GM21825 (cell line): Measurements from ENCODE around the gene OMA1.
"Not testable (repeated sequence)": the region's sequence is repeated elsewhere in the genome, so short reads cannot be mapped to it uniquely, and the experiment has no call there.

Source experiments
- ATAC-seq: cut with Tn5 transposase; IDR thresholded peaks from one replicate; pipeline ENCODE4 v1.9.1; 2021; ENCODE audit warnings: mild to moderate bottlenecking, moderate library complexity; ENCODE audit not compliant: unreplicated experiment

Gene OMA1

GRCh38 chr1:58529284-58529683 lies 17.2 kb downstream of the OMA1 start:
- no peak for ATAC-seq

GRCh38 chr1:58528518-58528917 lies 18.0 kb downstream of the OMA1 start:
- no peak for ATAC-seq

GRCh38 chr1:58524353-58524945 lies 22.1 kb downstream of the OMA1 start:
- no peak for ATAC-seq

- ATAC-seq, result no peak
Measured at GRCh38 chr1:58515794-58516401, 30.6 kb downstream of the OMA1 start.

GRCh38 chr1:58513956-58514355 lies 32.6 kb downstream of the OMA1 start:
- no peak for ATAC-seq

- no peak for ATAC-seq
Measured at GRCh38 chr1:58508629-58509028, 37.9 kb downstream of the OMA1 start.

- no peak for ATAC-seq
Measured at GRCh38 chr1:58505286-58505685, 41.2 kb downstream of the OMA1 start.

- ATAC-seq, result no peak
Measured at GRCh38 chr1:58502519-58502918, 44.0 kb downstream of the OMA1 start.

- ATAC-seq, result no peak
Measured at GRCh38 chr1:58500043-58500442, 46.5 kb downstream of the OMA1 start.

GRCh38 chr1:58497499-58497898 lies 49.0 kb downstream of the OMA1 start:
- ATAC-seq, result no peak

GRCh38 chr1:58496042-58496441 lies 50.5 kb downstream of the OMA1 start:
- ATAC-seq, result no peak

- not testable (repeated sequence) for ATAC-seq
Measured at GRCh38 chr1:58488914-58489313, 57.6 kb downstream of the OMA1 start.

- ATAC-seq, result no peak
Measured at GRCh38 chr1:58487002-58487401, 59.5 kb downstream of the OMA1 start.

GRCh38 chr1:58481962-58482361 lies 64.6 kb downstream of the OMA1 start:
- no peak for ATAC-seq

GRCh38 chr1:58480191-58480590 lies 66.3 kb downstream of the OMA1 start:
- no peak for ATAC-seq

GRCh38 chr1:58477390-58477789 lies 69.1 kb downstream of the OMA1 start:
- no peak for ATAC-seq

- ATAC-seq, result no peak
Measured at GRCh38 chr1:58476179-58476578, 70.3 kb downstream of the OMA1 start.

- ATAC-seq, result no peak
Measured at GRCh38 chr1:58469476-58469875, 77.0 kb downstream of the OMA1 start.

- no peak for ATAC-seq
Measured at GRCh38 chr1:58469016-58469415, 77.5 kb downstream of the OMA1 start.

- no peak for ATAC-seq
Measured at GRCh38 chr1:58468612-58469011, 77.9 kb downstream of the OMA1 start.

GRCh38 chr1:58466630-58467241 lies 79.8 kb downstream of the OMA1 start:
- ATAC-seq, result no peak

- no peak for ATAC-seq
Measured at GRCh38 chr1:58465825-58466629, 80.5 kb downstream of the OMA1 start.
